H1 (cell line): ENCODE data around the gene GPX6.

Experiments used
- CTCF ChIP-seq, 3 experiments: IDR thresholded peaks; 1 replicate in 2 of 3; 2 replicates in 1 of 3; pipeline versions ENCODE4 v1.5.1 to v1.6.1; 2011; ENCODE audit warnings: low read length in 3 of 3, mild to moderate bottlenecking in 3 of 3, inconsistent platforms in 2 of 3, low read depth in 1 of 3, moderate library complexity in 1 of 3; ENCODE audit not compliant: insufficient read depth in 1 of 3; ENCODE audit errors: control extremely low read depth in 1 of 3
- E2F6 ChIP-seq: IDR thresholded peaks from 2 replicates; pipeline ENCODE4 v1.6.1; 2012; ENCODE audit warnings: inconsistent platforms
- EGR1 ChIP-seq: IDR thresholded peaks from 2 replicates; pipeline ENCODE4 v1.6.1; 2011; ENCODE audit warnings: low read depth, low read length, borderline replicate concordance
- HDAC6 ChIP-seq: IDR thresholded peaks from one replicate; pipeline ENCODE4 v1.7.1; 2012; ENCODE audit warnings: low read depth, mild to moderate bottlenecking, inconsistent platforms, low read length, moderate library complexity
- JUN ChIP-seq: IDR thresholded peaks from 2 replicates; pipeline ENCODE4 v1.6.1; 2011; ENCODE audit warnings: low read depth, mild to moderate bottlenecking, improper control_type of control experiment, low read length
- JUND ChIP-seq: IDR thresholded peaks from 2 replicates; pipeline ENCODE4 v1.6.1; 2011; ENCODE audit warnings: mild to moderate bottlenecking, improper control_type of control experiment, low read length
- MAFK ChIP-seq: IDR thresholded peaks from 2 replicates; pipeline ENCODE4 v1.6.1; 2012; ENCODE audit warnings: low read depth, mild to moderate bottlenecking, improper control_type of control experiment, low read length
- RBBP5 ChIP-seq: IDR thresholded peaks from 2 replicates; pipeline ENCODE4 v1.7.1; 2012; ENCODE audit warnings: low read depth, mild to moderate bottlenecking, inconsistent platforms, low read length, moderate library complexity, borderline replicate concordance
- RNF2 ChIP-seq: fragments of 200-900, 300-1000 bp; sonication (generic); IDR thresholded peaks from 2 replicates; pipeline ENCODE4 v1.7.1; 2016; ENCODE audit warnings: borderline replicate concordance, low read depth, mild to moderate bottlenecking, antibody characterized with exemption, low read length; ENCODE audit not compliant: poor library complexity, severe bottlenecking; ENCODE audit errors: missing control alignments

- TF ChIP-seq HDAC6 (no peak), MAFK (no peak), RNF2 (no peak), RBBP5 (no peak), CTCF (IDR thresholded peaks at IDR 0.05; ENCODE audit: control extremely low read depth in 1 of 3, insufficient read depth in 1 of 3, low read depth in 1 of 3, low read length in 3 of 3) (no peak), JUND (no peak), EGR1 (no peak), E2F6 (no peak), JUN (no peak)
Measured at GRCh38 chr6:28505733-28506132, 9.9 kb downstream of the GPX6 start.
